H1 (cell line): ENCODE measurements around the gene SFXN4. TPM values are rescaled to one million over a fixed set of nuclear protein-coding genes. Genes with fewer than 3 reads are reported as not detected.

Source experiments
- CBX5 ChIP-seq: fragments of 300-800, 300-1000 bp; sonication (generic); IDR thresholded peaks from 2 replicates; pipeline ENCODE4 v1.7.1; 2016; ENCODE audit warnings: antibody characterized with exemption, low read length, low read depth
- CEBPB ChIP-seq: IDR thresholded peaks from 2 replicates; pipeline ENCODE4 v1.6.1; 2012; ENCODE audit warnings: low read depth, low read length
- CHD7 ChIP-seq: fragments of 300-600 bp; sonication (generic); IDR thresholded peaks from 2 replicates; pipeline ENCODE4 v1.7.1; 2012; ENCODE audit warnings: low read length, moderate library complexity, mild to moderate bottlenecking, inconsistent platforms; ENCODE audit not compliant: insufficient replicate concordance
- HDAC2 ChIP-seq, 2 experiments: fragments of 300-600 bp in 1 of 2; sonication (generic) in 1 of 2; IDR thresholded peaks; 2 replicates each; pipeline ENCODE4 v1.6.1; 2011 to 2012; ENCODE audit warnings: low read depth in 2 of 2, low read length in 2 of 2, mild to moderate bottlenecking in 2 of 2, moderate library complexity in 2 of 2, borderline replicate concordance in 1 of 2, inconsistent platforms in 1 of 2
- RAD21 ChIP-seq, 2 experiments: IDR thresholded peaks in 1 of 2; conservative IDR thresholded peaks in 1 of 2; 2 replicates each; pipeline ENCODE4 v1.6.1; 2011; ENCODE audit warnings: low read depth in 2 of 2, low read length in 2 of 2, improper control_type of control experiment in 1 of 2, inconsistent platforms in 1 of 2, mild to moderate bottlenecking in 1 of 2, moderate library complexity in 1 of 2
- SIN3A ChIP-seq, 2 experiments: IDR thresholded peaks in 1 of 2; conservative IDR thresholded peaks in 1 of 2; 2 replicates each; pipeline ENCODE4 v1.6.1; 2011 to 2012; ENCODE audit warnings: low read length in 2 of 2, improper control_type of control experiment in 1 of 2, low read depth in 1 of 2, mild to moderate bottlenecking in 1 of 2
- SP1 ChIP-seq: IDR thresholded peaks from 2 replicates; pipeline ENCODE4 v1.6.1; 2011; ENCODE audit warnings: low read depth, low read length
- polyA plus RNA-seq, 7 experiments: library from polyadenylated mRNA; depleted of rRNA in 3 of 7; stranded (reverse) in 5 of 7; unstranded in 2 of 7; fragments of >200 nt in 5 of 7; fragments of 200-250 nt in 2 of 7; gene quantifications; 1 replicate in 5 of 7; 2 replicates in 1 of 7; 4 replicates in 1 of 7; pipeline versions ENCODE4 v1.2.1 to v1.2.3, GENCODE V29; 2011 to 2013; ENCODE audit warnings: missing spikeins in 2 of 7, mixed read lengths in 2 of 7
- total RNA-seq: library from RNA; stranded (reverse); fragmentation: NEBNext Ultra II Directional; extraction: Animal tissue kit (Norgen Biotek cat#: 25700); gene quantifications from 2 replicates; pipeline ENCODE4 v1.2.1, GENCODE V29; 2021
- TF ChIP-seq, protein P1 (sequence below): IDR thresholded peaks from 2 replicates; pipeline ENCODE4 v1.6.1; 2011; ENCODE audit warnings: low read depth, mild to moderate bottlenecking, low read length; ENCODE audit not compliant: insufficient read depth

SFXN4 gene
- total and polyA plus RNA-seq, 2 of the 8 experiments (the other 6 are each of a cell fraction or from before 2014, with no cell fraction given) = 15.4 to 21.6 TPM

DNA sequence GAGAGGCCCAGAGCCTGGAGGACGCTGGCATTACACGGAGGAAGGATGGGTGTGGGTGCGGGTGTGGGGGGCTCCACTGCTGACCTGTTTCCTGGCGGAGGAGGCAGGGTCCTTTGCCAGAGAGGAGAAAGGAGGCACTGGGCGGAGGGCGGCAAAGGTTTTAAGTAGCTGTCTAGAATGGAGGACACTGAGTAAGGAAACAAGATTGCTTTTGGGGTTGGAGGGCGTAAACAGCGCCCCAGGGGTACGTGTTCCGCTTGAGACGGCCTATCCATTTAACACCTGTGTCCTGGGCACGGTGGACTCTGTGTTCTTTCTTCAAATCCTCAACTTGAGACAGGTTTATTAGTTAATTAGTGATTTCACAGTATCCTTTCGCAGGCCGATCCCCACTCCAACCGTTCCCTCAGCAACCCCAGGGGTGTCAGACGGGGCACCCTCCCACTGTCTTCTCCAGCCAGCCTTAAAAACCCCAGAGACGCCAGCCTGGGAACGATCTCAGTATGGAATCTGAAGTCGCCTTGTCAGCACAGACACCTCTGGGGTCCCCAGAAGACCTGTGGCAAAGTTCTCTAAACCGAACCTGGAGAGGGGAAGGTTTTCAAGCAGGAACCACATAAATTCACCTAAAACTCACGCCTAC is 24.8 kb downstream of the SFXN4 start (continued):
- no peak for TF ChIP-seq CHD7
- no peak for TF ChIP-seq SIN3A (conservative IDR thresholded peaks at IDR 0.05 in 1 of 2, IDR thresholded peaks at IDR 0.05 in 1 of 2; ENCODE audit: low read depth in 1 of 2, low read length in 2 of 2)
- TF ChIP-seq, protein P1, sequence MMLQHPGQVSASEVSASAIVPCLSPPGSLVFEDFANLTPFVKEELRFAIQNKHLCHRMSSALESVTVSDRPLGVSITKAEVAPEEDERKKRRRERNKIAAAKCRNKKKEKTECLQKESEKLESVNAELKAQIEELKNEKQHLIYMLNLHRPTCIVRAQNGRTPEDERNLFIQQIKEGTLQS = no peak
- TF ChIP-seq RAD21 (IDR thresholded peaks at IDR 0.05 in 1 of 2, conservative IDR thresholded peaks at IDR 0.05 in 1 of 2; ENCODE audit: low read depth in 2 of 2, low read length in 2 of 2) = no peak
- TF ChIP-seq CEBPB = no peak
- no peak for TF ChIP-seq HDAC2 (IDR thresholded peaks at IDR 0.05; ENCODE audit: borderline replicate concordance in 1 of 2, low read depth in 2 of 2, low read length in 2 of 2)
- no peak for TF ChIP-seq SP1
- TF ChIP-seq CBX5 = no peak
